IMR-90 (cell line): Measurements from ENCODE around the gene SEPTIN2. TPM values are rescaled to one million over a fixed set of nuclear protein-coding genes. Genes with fewer than 3 reads are reported as not detected.

ENCODE experiments used
- ATAC-seq: fragments of 200-7000 bp; cut with Tn5 transposase; 2 replicates; pipeline ENCODE4 v1.9.1; 2020; ENCODE audit warnings: low read depth, mild to moderate bottlenecking, moderate library complexity
- BruUV-seq: library from RNA; stranded (reverse); fragments of 400-500 nt; replicated peaks from 2 replicates; lab custom pipeline; 2021; lab: Mats Ljungman, UMichigan
- CTCF ChIA-PET: fragments of 300-600 bp; formaldehyde crosslinking; extraction: SDS; loops from one replicate; lab custom pipeline; 2021; ENCODE audit warnings: antibody characterized with exemption; lab: Yijun Ruan, JAX
- POLR2A ChIA-PET: fragments of 300-600 bp; sonication (Branson Sonifier 250); formaldehyde crosslinking; loops from one replicate; lab custom pipeline; 2022; ENCODE audit warnings: antibody characterized with exemption; ENCODE audit not compliant: unreplicated experiment; lab: Charles Lee
- DNase-seq: peaks from one replicate; pipeline ENCODE4 v3.0.0; 2013
- H2AFZ ChIP-seq: replicated peaks from 2 replicates; pipeline ENCODE3; 2013; ENCODE audit warnings: low read length, mild to moderate bottlenecking; ENCODE audit not compliant: poor library complexity
- H2AK5ac ChIP-seq: 2 replicates; pipeline ENCODE4 v1.6.1; 2013; ENCODE audit warnings: low read depth, low read length, inconsistent platforms
- H2AK9ac ChIP-seq: replicated peaks from 2 replicates; pipeline ENCODE3; 2013; ENCODE audit warnings: mild to moderate bottlenecking, low read depth, low read length, moderate library complexity; ENCODE audit not compliant: poor library complexity
- H2BK120ac ChIP-seq: 2 replicates; pipeline ENCODE4 v1.6.1; 2013; ENCODE audit warnings: low read depth, low read length, inconsistent platforms
- H2BK15ac ChIP-seq: 3 replicates; pipeline ENCODE4 v1.6.1; 2013; ENCODE audit warnings: low read depth, low read length, inconsistent platforms
- H2BK20ac ChIP-seq: 2 replicates; pipeline ENCODE4 v1.6.1; 2013; ENCODE audit warnings: low read depth, mild to moderate bottlenecking, inconsistent platforms, low read length, moderate library complexity
- H2BK5ac ChIP-seq: 2 replicates; pipeline ENCODE4 v1.6.1; 2013; ENCODE audit warnings: mild to moderate bottlenecking, low read depth, low read length, inconsistent platforms; ENCODE audit not compliant: poor library complexity, severe bottlenecking
- H3K14ac ChIP-seq: replicated peaks from 2 replicates; pipeline ENCODE4 v1.6.1; 2013; ENCODE audit warnings: low read depth, low read length, inconsistent platforms
- H3K18ac ChIP-seq: 2 replicates; pipeline ENCODE4 v1.6.1; 2013; ENCODE audit warnings: low read depth, low read length, control low read depth
- H3K23ac ChIP-seq: 2 replicates; pipeline ENCODE4 v1.6.1; 2013; ENCODE audit warnings: low read depth, low read length, inconsistent platforms
- H3K27ac ChIP-seq: 2 replicates; pipeline ENCODE4 v1.5.1; 2013; ENCODE audit warnings: mild to moderate bottlenecking, control low read depth, low read length; ENCODE audit not compliant: insufficient read depth
- H3K27me3 ChIP-seq: 2 replicates; pipeline ENCODE4 v1.6.1; 2013; ENCODE audit warnings: low read length; ENCODE audit not compliant: control insufficient read depth, insufficient read depth
- H3K36me3 ChIP-seq: 2 replicates; pipeline ENCODE4 v1.6.1; 2013; ENCODE audit warnings: low read length, mixed read lengths; ENCODE audit not compliant: control insufficient read depth, insufficient read depth
- H3K4ac ChIP-seq: 2 replicates; pipeline ENCODE4 v1.6.1; 2013; ENCODE audit warnings: low read depth, low read length, inconsistent platforms
- H3K4me1 ChIP-seq: 2 replicates; pipeline ENCODE4 v1.6.1; 2013; ENCODE audit warnings: low read length, mixed read lengths; ENCODE audit not compliant: control insufficient read depth, insufficient read depth
- H3K4me2 ChIP-seq: 2 replicates; pipeline ENCODE4 v1.6.1; 2013; ENCODE audit warnings: low read depth, mild to moderate bottlenecking, control low read depth, low read length, moderate library complexity
- H3K4me3 ChIP-seq: 2 replicates; pipeline ENCODE4 v1.5.1; 2013; ENCODE audit warnings: low read depth, mild to moderate bottlenecking, control low read depth, low read length, moderate library complexity; ENCODE audit not compliant: insufficient read depth
- H3K56ac ChIP-seq: 2 replicates; pipeline ENCODE4 v1.6.1; 2013; ENCODE audit warnings: low read length, inconsistent platforms; ENCODE audit not compliant: insufficient read depth; ENCODE audit errors: extremely low read depth
- H3K79me1 ChIP-seq, 2 experiments: 2 replicates each; pipeline ENCODE4 v1.6.1; 2013; ENCODE audit warnings: low read length in 2 of 2, inconsistent platforms in 1 of 2, low read depth in 1 of 2
- H3K9ac ChIP-seq: 2 replicates; pipeline ENCODE4 v1.6.1; 2013; ENCODE audit warnings: low read depth, low read length, control low read depth
- H3K9me1 ChIP-seq: 2 replicates; pipeline ENCODE4 v1.6.1; 2013; ENCODE audit warnings: low read length, inconsistent platforms; ENCODE audit not compliant: insufficient read depth
- H3K9me3 ChIP-seq: 2 replicates; pipeline ENCODE4 v1.6.1; 2013; ENCODE audit warnings: low read length; ENCODE audit not compliant: control insufficient read depth, insufficient read depth
- H4K20me1 ChIP-seq: 2 replicates; pipeline ENCODE4 v1.6.1; 2013; ENCODE audit warnings: low read length, inconsistent platforms; ENCODE audit not compliant: insufficient read depth
- H4K5ac ChIP-seq: 2 replicates; pipeline ENCODE4 v1.6.1; 2013; ENCODE audit warnings: mild to moderate bottlenecking, low read depth, low read length, control low read depth
- H4K8ac ChIP-seq, 2 experiments: 2 replicates each; pipeline ENCODE4 v1.6.1; 2013; ENCODE audit warnings: low read depth in 2 of 2, low read length in 2 of 2, control low read depth in 1 of 2, inconsistent platforms in 1 of 2
- H4K91ac ChIP-seq: 2 replicates; pipeline ENCODE4 v1.6.1; 2013; ENCODE audit warnings: low read depth, low read length, inconsistent platforms; ENCODE audit not compliant: insufficient read depth
- BHLHE40 ChIP-seq: fragments of 150-350 bp; IDR thresholded peaks from 2 replicates; pipeline ENCODE4 v1.6.1; 2016; ENCODE audit warnings: mild to moderate bottlenecking, low read depth, low read length
- CEBPB ChIP-seq: IDR thresholded peaks from 2 replicates; pipeline ENCODE4 v1.6.1; 2012; ENCODE audit warnings: low read depth, low read length, improper control_type of control experiment
- FOS ChIP-seq: fragments of 150-350 bp; IDR thresholded peaks from 2 replicates; pipeline ENCODE4 v1.6.1; 2016; ENCODE audit warnings: low read depth, low read length
- MXI1 ChIP-seq: IDR thresholded peaks from 2 replicates; pipeline ENCODE4 v1.6.1; 2012; ENCODE audit warnings: low read depth, mild to moderate bottlenecking, low read length, moderate library complexity, borderline replicate concordance
- NFE2L2 ChIP-seq: fragments of 150-350 bp; IDR thresholded peaks from 2 replicates; pipeline ENCODE4 v1.6.1; 2016; ENCODE audit warnings: low read depth, mild to moderate bottlenecking, low read length
- POLR2A ChIP-seq: IDR thresholded peaks from 2 replicates; pipeline ENCODE4 v1.6.1; 2012; ENCODE audit warnings: mild to moderate bottlenecking, low read depth, low read length
- RAD21 ChIP-seq: IDR thresholded peaks from 2 replicates; pipeline ENCODE4 v1.6.1; 2012; ENCODE audit warnings: low read length, improper control_type of control experiment
- SMC3 ChIP-seq: fragments of 150-350 bp; IDR thresholded peaks from 2 replicates; pipeline ENCODE4 v1.6.1; 2016; ENCODE audit warnings: low read depth, mild to moderate bottlenecking, antibody characterized with exemption, low read length, moderate library complexity
- USF2 ChIP-seq: fragments of 150-350 bp; IDR thresholded peaks from 2 replicates; pipeline ENCODE4 v1.6.1; 2017; ENCODE audit warnings: mild to moderate bottlenecking, antibody characterized with exemption, low read length, low read depth
- WGBS, 2 experiments: methylation state at CpG; one replicate each; pipeline versions ENCODE4 v1.1.5 to v1.1.7; 2013; ENCODE audit warnings: missing lambda C conversion rate in 2 of 2; ENCODE audit not compliant: insufficient read length in 1 of 2; ENCODE audit errors: extremely low coverage in 2 of 2; 5-methylcytosine and 5-hydroxymethylcytosine counted together
- dilution Hi-C: fragments of 300-500 bp; cut with HindIII; formaldehyde crosslinking; loops from one replicate; pipeline ENCODE4 v1.14.3; 2018; ENCODE audit warnings: low sequenced_read_pairs; ENCODE audit not compliant: unreplicated experiment
- in situ Hi-C: fragments of 300-500 bp; cut with MboI; formaldehyde crosslinking; loops from 3 replicates; pipeline ENCODE4 v1.14.3; 2019; ENCODE audit warnings: low sequenced_read_pairs, inconsistent platforms, mixed read lengths
- intact Hi-C: fragments of 100-400 bp; cut with micrococcal nuclease; formaldehyde crosslinking; loops from 2 replicates; pipeline ENCODE4 v1.10.0; 2022
- polyA plus RNA-seq, 3 experiments: library from polyadenylated mRNA; depleted of rRNA; stranded (reverse); fragments of >200 nt; gene quantifications; 2 replicates each; pipeline ENCODE4 v1.2.3, GENCODE V29; 2012; ENCODE audit warnings: low replicate concordance in 1 of 3
- total RNA-seq: library from RNA; depleted of rRNA; stranded (reverse); fragments of >200 nt; gene quantifications from 2 replicates; pipeline ENCODE4 v1.2.3, GENCODE V29; 2012

Gene SEPTIN2
- total and polyA plus RNA-seq, 2 of the 4 experiments (the other 2 are of a cell fraction), result 420 to 504 TPM

GRCh38 chr2:241317391-241317790, 1.7 kb downstream of the SEPTIN2 start:
- Histone ChIP-seq H2BK20ac (no peak overlapping the region), H3K56ac (no peak overlapping the region), H2AK5ac (no peak overlapping the region; the same call in 1 of the 2 replicates), H3K9me3 (no peaks in the 10 kb centered on the region), H3K23ac (peak overlapping the region; percentile 80), H3K4me3 (peak overlapping the region; percentile 98), H2BK15ac (no peak overlapping the region), H3K36me3 (peaks cover 4% of the 10 kb centered on the region; the same call in 1 of the 2 replicates), H4K5ac (no peak overlapping the region), H3K4me2 (peak overlapping the region; percentile 99), H2BK5ac (peak overlapping the region; percentile 87), H4K20me1 (peaks cover 63% of the 10 kb centered on the region), H4K91ac (no peak overlapping the region), H2AK9ac (no peak overlapping the region), H3K9me1 (peaks cover 3% of the 10 kb centered on the region; the same call in 1 of the 2 replicates), H3K9ac (peak overlapping the region; percentile 93; the same call in 1 of the 2 replicates), H3K18ac (no peak overlapping the region), H2BK120ac (no peak overlapping the region), H3K27ac (no peak overlapping the region), H3K14ac (no peak overlapping the region; the same call in 1 of the 2 replicates), H3K4ac (no peak overlapping the region), H3K27me3 (no peaks in the 10 kb centered on the region), H3K79me1 (peaks cover 5 to 39% of the 10 kb centered on the region in 2 experiments; a peak in 3 of 4 replicates), H3K4me1 (peaks cover 6% of the 10 kb centered on the region), H4K8ac (no peak overlapping the region), H2AFZ (no peak overlapping the region)
- ATAC-seq (no peak), DNase-seq (no peak)
- CTCF ChIA-PET, result interaction anchor here (0.7 kb wide), 1 partner anchor 470 kb away, joined by 3 read pairs; no protein-coding TSS in a partner anchor
- POLR2A ChIA-PET, result no interaction called here
- intact Hi-C loops (no loop called here), dilution Hi-C loops (no loop called here), in situ Hi-C loops (no loop called here)
- WGBS, 2 experiments, result 60% methylated on average over 2 of the region's 4 CpGs; no CpG with 5 or more reads in 1 of the 2 experiments
- no peak for TF ChIP-seq POLR2A
- TF ChIP-seq NFE2L2, result no peak
- no peak for TF ChIP-seq MXI1
- no peak for TF ChIP-seq SMC3
- TF ChIP-seq USF2, result no peak
- TF ChIP-seq CEBPB, result no peak
- no peak for TF ChIP-seq BHLHE40
- TF ChIP-seq FOS, result no peak
- no peak for TF ChIP-seq RAD21
- BruUV-seq, result TSS peak; percentile 17
